CD4-positive, alpha-beta T cell (primary cell): ENCODE data around the gene BEST3. TPM values are rescaled to one million over a fixed set of nuclear protein-coding genes. Genes with fewer than 3 reads are reported as not detected.

Experiments
- ATAC-seq: fragments of 200-7000 bp; cut with Tn5 transposase; one replicate; pipeline ENCODE4 v1.10.0; 2022; ENCODE audit warnings: mild to moderate bottlenecking; ENCODE audit not compliant: poor library complexity
- CTCF ChIA-PET: fragments of 350-600 bp; sonication (Branson Sonifier 250); formaldehyde crosslinking; loops from one replicate; lab custom pipeline; 2021; ENCODE audit warnings: antibody characterized with exemption, inconsistent platforms; lab: Charles Lee
- POLR2A ChIA-PET: fragments of 350-600 bp; sonication (Branson Sonifier 250); formaldehyde crosslinking; loops from one replicate; lab custom pipeline; 2021; ENCODE audit warnings: antibody characterized with exemption, inconsistent platforms; lab: Charles Lee
- DNase-seq, 14 experiments: peaks; one replicate each; pipeline ENCODE4 v3.0.0-alpha.2; 2013 to 2020; ENCODE audit warnings: mixed read lengths in 2 of 14
- H3K27ac ChIP-seq, 2 donors: one replicate each; pipeline versions ENCODE4 v1.5.1 to v1.7.0; 2013; ENCODE audit warnings: low read length in 2 of 2, low read depth in 1 of 2, mild to moderate bottlenecking in 1 of 2
- H3K27me3 ChIP-seq, 2 experiments: 1 replicate in 1 of 2; 2 replicates in 1 of 2; pipeline versions ENCODE4 v1.6.1 to v1.7.0; 2013; ENCODE audit warnings: low read length in 2 of 2, control low read depth in 1 of 2, mild to moderate bottlenecking in 1 of 2, moderate library complexity in 1 of 2; ENCODE audit not compliant: insufficient read depth in 2 of 2, control insufficient read depth in 1 of 2
- H3K36me3 ChIP-seq: one replicate; pipeline ENCODE4 v1.6.1; 2013; ENCODE audit warnings: low read length, control low read depth; ENCODE audit not compliant: insufficient read depth
- H3K4me1 ChIP-seq: one replicate; pipeline ENCODE4 v1.6.1; 2013; ENCODE audit warnings: low read length, control low read depth; ENCODE audit not compliant: insufficient read depth
- H3K4me3 ChIP-seq: one replicate; pipeline ENCODE4 v1.5.1; 2013; ENCODE audit warnings: mild to moderate bottlenecking, low read length, moderate library complexity
- H3K9me3 ChIP-seq, 2 experiments: 1 replicate in 1 of 2; 2 replicates in 1 of 2; pipeline versions ENCODE4 v1.6.1 to v1.7.0; 2013; ENCODE audit warnings: low read length in 2 of 2, mild to moderate bottlenecking in 2 of 2, control low read depth in 1 of 2, moderate library complexity in 1 of 2; ENCODE audit not compliant: control insufficient read depth in 1 of 2, insufficient read depth in 1 of 2
- H3K27ac Mint-ChIP-seq: one replicate; pipeline ENCODE4 v1.8.0; 2020; ENCODE audit warnings: mixed read lengths
- H3K27me3 Mint-ChIP-seq: one replicate; pipeline ENCODE4 v1.8.0; 2021; ENCODE audit warnings: mixed read lengths
- H3K36me3 Mint-ChIP-seq: one replicate; pipeline ENCODE4 v1.8.0; 2021; ENCODE audit warnings: low read depth, mixed read lengths
- H3K4me1 Mint-ChIP-seq: one replicate; pipeline ENCODE4 v1.8.0; 2021; ENCODE audit warnings: low read depth, mixed read lengths
- H3K4me3 Mint-ChIP-seq: one replicate; pipeline ENCODE4 v1.8.0; 2020; ENCODE audit warnings: mild to moderate bottlenecking, mixed read lengths
- H3K9me3 Mint-ChIP-seq: one replicate; pipeline ENCODE4 v1.8.0; 2020; ENCODE audit warnings: mixed read lengths
- intact Hi-C, 2 experiments: fragments of 100-400 bp; cut with DNase I in 1 of 2; cut with micrococcal nuclease in 1 of 2; formaldehyde crosslinking; loops; one replicate each; pipeline versions ENCODE4 v1.15.1 to v1.9.0; 2023 to 2025; cut with DNase I, micrococcal nuclease
- total RNA-seq, 174 experiments: library from RNA in 2 of 174; stranded (reverse) in 2 of 174; gene quantifications; one replicate each; pipeline ENCODE4 v1.2.3 and lab custom pipeline; 2021 to 2026
- TF ChIP-seq, protein P1 (sequence below): fragments of 200-600 bp; IDR thresholded peaks from one replicate; pipeline ENCODE4 v1.8.0; 2022; ENCODE audit warnings: antibody characterized with exemption, mild to moderate bottlenecking

The BEST3 gene
- total RNA-seq, 2 experiments from 2014 or later: not detected

DNA sequence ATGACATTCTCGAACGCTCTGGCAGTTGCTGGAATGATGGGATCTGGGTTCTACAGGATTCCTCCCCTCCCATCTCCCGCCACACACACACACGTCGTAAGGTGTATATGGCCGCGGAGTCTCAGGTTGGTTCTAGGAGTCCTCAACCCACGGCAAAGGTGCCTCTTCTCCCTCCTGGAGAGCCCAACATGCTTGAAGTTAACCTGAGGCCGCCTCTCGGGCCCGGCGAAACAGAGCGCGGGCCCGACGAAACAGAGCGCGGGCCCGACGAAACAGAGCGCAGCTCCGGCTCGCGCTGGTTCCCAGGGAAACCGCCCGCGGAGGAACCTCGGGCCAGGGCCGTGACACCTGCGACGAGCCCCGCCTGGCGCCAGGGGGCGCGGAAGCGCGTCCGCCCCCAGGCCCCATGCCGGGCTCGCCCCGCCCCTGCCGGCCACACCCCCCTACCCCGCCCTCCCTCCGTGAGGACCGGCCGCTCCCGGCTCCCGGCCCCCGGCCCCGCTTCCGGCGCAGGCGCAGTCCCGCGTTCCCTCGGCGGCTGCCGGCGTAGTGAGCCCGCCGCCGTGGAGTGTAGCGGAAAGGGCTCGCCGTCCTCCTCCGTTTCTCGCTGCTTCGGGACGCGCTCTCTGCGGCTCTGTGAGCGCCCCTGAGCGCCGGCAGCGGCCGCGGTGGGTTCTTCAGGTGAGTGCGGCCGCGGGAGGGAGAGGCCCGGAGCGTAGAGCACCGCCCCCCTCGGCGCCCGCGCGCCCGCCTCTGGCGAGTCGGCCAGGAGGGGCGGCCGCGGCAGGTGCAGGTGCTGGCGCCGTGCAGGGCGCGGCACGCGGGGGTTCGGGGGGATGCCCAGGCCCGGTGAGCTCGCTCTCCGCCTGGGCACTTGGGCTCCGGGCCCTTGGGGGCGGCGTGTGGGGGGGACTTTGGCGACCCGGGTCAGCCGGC is 39.5 kb upstream of the BEST3 start, which contains the start of gene RAB3IP:
Gene RAB3IP, plus strand, starts transcription at position 510 of the 936 bp plus-strand sequence. CDS start 16,549 bp downstream, outside the sequence.
- peaks cover 6% of the 10 kb centered on the region for H3K27me3 Mint-ChIP-seq
- TF ChIP-seq, protein P1, sequence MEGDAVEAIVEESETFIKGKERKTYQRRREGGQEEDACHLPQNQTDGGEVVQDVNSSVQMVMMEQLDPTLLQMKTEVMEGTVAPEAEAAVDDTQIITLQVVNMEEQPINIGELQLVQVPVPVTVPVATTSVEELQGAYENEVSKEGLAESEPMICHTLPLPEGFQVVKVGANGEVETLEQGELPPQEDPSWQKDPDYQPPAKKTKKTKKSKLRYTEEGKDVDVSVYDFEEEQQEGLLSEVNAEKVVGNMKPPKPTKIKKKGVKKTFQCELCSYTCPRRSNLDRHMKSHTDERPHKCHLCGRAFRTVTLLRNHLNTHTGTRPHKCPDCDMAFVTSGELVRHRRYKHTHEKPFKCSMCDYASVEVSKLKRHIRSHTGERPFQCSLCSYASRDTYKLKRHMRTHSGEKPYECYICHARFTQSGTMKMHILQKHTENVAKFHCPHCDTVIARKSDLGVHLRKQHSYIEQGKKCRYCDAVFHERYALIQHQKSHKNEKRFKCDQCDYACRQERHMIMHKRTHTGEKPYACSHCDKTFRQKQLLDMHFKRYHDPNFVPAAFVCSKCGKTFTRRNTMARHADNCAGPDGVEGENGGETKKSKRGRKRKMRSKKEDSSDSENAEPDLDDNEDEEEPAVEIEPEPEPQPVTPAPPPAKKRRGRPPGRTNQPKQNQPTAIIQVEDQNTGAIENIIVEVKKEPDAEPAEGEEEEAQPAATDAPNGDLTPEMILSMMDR: peak; percentile 75
- peak within 1 kb of the TSS; percentile 48 to 68 for H3K27ac ChIP-seq
- peaks cover 11% of the 10 kb centered on the region for H3K4me1 ChIP-seq
- no peaks in the 10 kb centered on the region for H3K9me3 ChIP-seq
- intact Hi-C loops: loop anchor here (2.0 to 10.0 kb wide), 9 partner anchors 151 to 924 kb away; partner anchors contain the start of genes CCT2 (in 1 of the 2), CNOT2 (in 1 of the 2) and CPM (in 1 of the 2)
- H3K36me3 ChIP-seq: no peaks in the 10 kb centered on the region
- H3K36me3 Mint-ChIP-seq: peaks cover 6% of the 10 kb centered on the region
- POLR2A ChIA-PET: interaction anchor here (0.6 to 2.1 kb wide), 6 partner anchors 10 to 1925 kb away, joined by 3 to 12 read pairs (median 4); partner anchors contain the start of gene CNOT2
- CTCF ChIA-PET: interaction anchor here (0.5 to 1.7 kb wide), 5 partner anchors 9 to 603 kb away, joined by 3 to 4 read pairs (median 3); partner anchors contain the start of gene CCT2
- no peaks in the 10 kb centered on the region for H3K9me3 Mint-ChIP-seq
- H3K27me3 ChIP-seq: no peaks in the 10 kb centered on the region
- peak within 1 kb of the TSS; percentile 80 for H3K27ac Mint-ChIP-seq
- DNase-seq: peak; percentile 84 to 98 (median 92)
- H3K4me3 ChIP-seq: peak within 1 kb of the TSS; percentile 82
- peak within 1 kb of the TSS; percentile 86 for H3K4me3 Mint-ChIP-seq
- ATAC-seq: peak; percentile 84
- H3K4me1 Mint-ChIP-seq: peaks cover 27% of the 10 kb centered on the region

DNA sequence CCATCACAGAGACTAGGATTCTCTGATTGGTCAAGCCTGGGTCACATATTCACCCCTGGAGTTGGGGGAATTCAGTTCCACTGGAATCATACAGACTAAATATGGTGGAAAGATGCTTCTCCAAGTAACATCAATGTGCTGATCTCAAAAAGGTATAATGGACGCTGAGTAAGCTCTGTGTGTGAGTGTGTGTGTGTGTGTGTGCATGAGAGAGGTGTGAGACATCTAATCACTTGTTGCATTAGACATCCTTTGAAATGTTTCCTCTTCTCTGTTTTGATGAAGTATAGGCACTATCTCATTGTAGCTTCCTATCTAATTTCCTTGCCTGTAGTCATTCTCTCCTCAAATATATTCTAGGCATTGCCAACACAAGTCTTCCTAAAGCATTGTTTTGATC is 34.5 kb upstream of the BEST3 start:
- TF ChIP-seq, protein P1: no peak
- Mint-ChIP-seq H3K9me3 (no peaks in the 10 kb centered on the region), H3K36me3 (no peaks in the 10 kb centered on the region), H3K27ac (no peak overlapping the region), H3K27me3 (peaks cover 10% of the 10 kb centered on the region), H3K4me1 (no peaks in the 10 kb centered on the region), H3K4me3 (no peak overlapping the region)
- intact Hi-C loops: loop anchor here in 1 of 2 experiments (10.0 kb wide), 1 partner anchor 919 kb away; no protein-coding TSS in a partner anchor
- no peaks in the 10 kb centered on the region for H3K27me3 ChIP-seq
- H3K36me3 ChIP-seq: no peaks in the 10 kb centered on the region
- ChIA-PET CTCF (no interaction called here), POLR2A (interaction anchor here (1.0 kb wide), 1 partner anchor 10 kb away, joined by 3 read pairs; no protein-coding TSS in a partner anchor)
- ATAC-seq (no peak), DNase-seq (no peak)
- H3K4me1 ChIP-seq: peaks cover 5% of the 10 kb centered on the region
- H3K4me3 ChIP-seq: no peak overlapping the region
- H3K27ac ChIP-seq: no peak overlapping the region
- no peaks in the 10 kb centered on the region for H3K9me3 ChIP-seq

DNA sequence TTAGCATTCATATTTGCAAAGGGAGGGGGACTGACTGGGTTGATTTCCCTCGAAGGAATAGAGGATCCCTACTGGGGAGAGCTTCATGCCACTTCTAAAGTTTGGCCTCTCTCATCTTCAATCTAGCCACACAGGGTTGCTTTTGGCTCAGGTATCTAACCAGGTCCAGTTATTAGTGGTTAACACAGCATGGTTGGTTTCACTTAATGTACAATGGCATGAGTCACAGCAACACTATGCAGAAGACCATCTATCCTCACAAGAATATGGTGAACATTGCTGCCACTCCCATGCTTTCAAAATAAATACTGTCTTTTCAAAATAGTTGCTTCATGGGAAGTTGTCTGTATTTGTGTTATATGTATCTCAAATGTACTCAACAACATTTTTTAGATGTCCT is 33.0 kb upstream of the BEST3 start:
- Mint-ChIP-seq H3K4me1 (no peaks in the 10 kb centered on the region), H3K27ac (no peak overlapping the region), H3K4me3 (no peak overlapping the region), H3K36me3 (no peaks in the 10 kb centered on the region), H3K27me3 (peaks cover 10% of the 10 kb centered on the region), H3K9me3 (no peaks in the 10 kb centered on the region)
- H3K4me1 ChIP-seq: no peaks in the 10 kb centered on the region
- no peaks in the 10 kb centered on the region for H3K9me3 ChIP-seq
- no peak for DNase-seq
- no peaks in the 10 kb centered on the region for H3K36me3 ChIP-seq
- no peak for ATAC-seq
- intact Hi-C loops: loop anchor here in 1 of 2 experiments (10.0 kb wide), 1 partner anchor 917 kb away; no protein-coding TSS in a partner anchor
- POLR2A ChIA-PET: no interaction called here
- H3K27ac ChIP-seq: no peak overlapping the region
- H3K27me3 ChIP-seq: no peaks in the 10 kb centered on the region
- TF ChIP-seq, protein P1: no peak
- CTCF ChIA-PET: no interaction called here
- no peak overlapping the region for H3K4me3 ChIP-seq
